Activated naive CD4-positive, alpha-beta T cell treated with anti-CD3 and anti-CD28 coated beads, Interleukin-2, amount 50 U/mL, for 16 hours (primary cell): ENCODE data around the gene CES5A.
"Not testable (repeated sequence)": the region's sequence is repeated elsewhere in the genome, so short reads cannot be mapped to it uniquely, and the experiment has no call there.

Source experiments
- DNase-seq: peaks from one replicate; pipeline ENCODE4 v3.0.0-alpha.2; 2020

CES5A gene

GRCh38 chr16:55875273-55875672 lies at the start of gene CES5A:
CES5A (minus strand) TSS chr16:55875373; CDS start chr16:55875221, 152 bp downstream.
- DNase-seq = no peak

- DNase-seq = no peak
Measured at GRCh38 chr16:55922662-55923061, 47.5 kb upstream of the CES5A start.

GRCh38 chr16:55917373-55918160 lies 42.4 kb upstream of the CES5A start:
- DNase-seq = no peak

GRCh38 chr16:55915096-55915827 lies 40.1 kb upstream of the CES5A start:
- no peak for DNase-seq

- DNase-seq = no peak
Measured at GRCh38 chr16:55914383-55914782, 39.2 kb upstream of the CES5A start.

GRCh38 chr16:55913716-55914115 lies 38.5 kb upstream of the CES5A start:
- no peak for DNase-seq

GRCh38 chr16:55913121-55913520 lies 37.9 kb upstream of the CES5A start:
- DNase-seq = not testable (repeated sequence)

GRCh38 chr16:55912022-55912421 lies 36.8 kb upstream of the CES5A start:
- DNase-seq = no peak

- no peak for DNase-seq
Measured at GRCh38 chr16:55911616-55912015, 36.4 kb upstream of the CES5A start.

GRCh38 chr16:55909876-55910275 lies 34.7 kb upstream of the CES5A start:
- DNase-seq = no peak

GRCh38 chr16:55908641-55909040 lies 33.5 kb upstream of the CES5A start:
- no peak for DNase-seq

GRCh38 chr16:55907661-55908060 lies 32.5 kb upstream of the CES5A start:
- DNase-seq = no peak

- no peak for DNase-seq
Measured at GRCh38 chr16:55906123-55906522, 30.9 kb upstream of the CES5A start.

GRCh38 chr16:55905651-55906050 lies 30.5 kb upstream of the CES5A start:
- no peak for DNase-seq

GRCh38 chr16:55901566-55902217 lies 26.5 kb upstream of the CES5A start:
- DNase-seq = no peak

GRCh38 chr16:55900616-55901393 lies 25.6 kb upstream of the CES5A start:
- no peak for DNase-seq

- no peak for DNase-seq
Measured at GRCh38 chr16:55899857-55900256, 24.7 kb upstream of the CES5A start.

GRCh38 chr16:55898592-55898991 lies 23.4 kb upstream of the CES5A start:
- DNase-seq = no peak

- DNase-seq = no peak
Measured at GRCh38 chr16:55892821-55893220, 17.6 kb upstream of the CES5A start.

GRCh38 chr16:55889518-55889917 lies 14.3 kb upstream of the CES5A start:
- DNase-seq = no peak

- DNase-seq = no peak
Measured at GRCh38 chr16:55888546-55888945, 13.4 kb upstream of the CES5A start.

- DNase-seq = no peak
Measured at GRCh38 chr16:55876854-55877253, 1.7 kb upstream of the CES5A start.

GRCh38 chr16:55873122-55873521 lies 2.1 kb downstream of the CES5A start:
- DNase-seq = no peak
